GM12878 (cell line): ENCODE data around the gene SYDE2. TPM values are rescaled to one million over a fixed set of nuclear protein-coding genes. Genes with fewer than 3 reads are reported as not detected.

Experiments
- ATAC-seq: fragments of 200-7000 bp; cut with Tn5 transposase; 3 replicates; pipeline ENCODE4 v1.9.1; 2020; ENCODE audit warnings: mild to moderate bottlenecking, moderate library complexity
- BruUV-seq: library from RNA; stranded (reverse); fragments of 400-500 nt; replicated peaks from 2 replicates; lab custom pipeline; 2021; lab: Mats Ljungman, UMichigan
- CTCF ChIA-PET: fragments of 300-600 bp; sonication (Branson Sonifier 250); formaldehyde crosslinking; extraction: SDS; loops from one replicate; lab custom pipeline; 2021; ENCODE audit warnings: inconsistent platforms; lab: Yijun Ruan, JAX
- POLR2A ChIA-PET: fragments of 350-600 bp; formaldehyde crosslinking; extraction: SDS; loops from one replicate; lab custom pipeline; 2021; ENCODE audit warnings: inconsistent platforms; lab: Charles Lee
- RAD21 ChIA-PET: fragments of 300-600 bp; sonication (Branson Sonifier 250); formaldehyde crosslinking; loops from one replicate; lab custom pipeline; 2023; ENCODE audit warnings: antibody characterized with exemption; ENCODE audit not compliant: unreplicated experiment; lab: Charles Lee
- SMC1A ChIA-PET: fragments of 300-600 bp; sonication (Branson Sonifier 250); formaldehyde crosslinking; loops from one replicate; lab custom pipeline; 2023; ENCODE audit not compliant: unreplicated experiment, uncharacterized antibody; lab: Charles Lee
- DNase-seq: peaks from one replicate; pipeline ENCODE4 v3.0.0-alpha.2; 2011; ENCODE audit warnings: low read depth, low spot score
- FAIRE-seq: peaks from 3 replicates; lab custom pipeline; 2011; peaks lifted over from hg19 to GRCh38; lab: Jason Lieb, UNC
- H2AFZ ChIP-seq: 2 replicates; pipeline ENCODE4 v1.6.0; 2011; ENCODE audit warnings: low read depth, low read length, control low read depth; ENCODE audit not compliant: control insufficient read depth
- H3K27ac ChIP-seq: 2 replicates; pipeline ENCODE4 v1.5.1; 2011; ENCODE audit warnings: control low read depth; ENCODE audit not compliant: control insufficient read depth, insufficient read depth
- H3K27me3 ChIP-seq, 2 experiments: replicated peaks in 1 of 2; 2 replicates each; pipeline versions ENCODE4 v1.6.0 to v1.6.1; 2011; ENCODE audit warnings: low read length in 1 of 2; ENCODE audit not compliant: control insufficient read depth in 2 of 2, insufficient read depth in 2 of 2
- H3K36me3 ChIP-seq, 2 experiments: 2 replicates each; pipeline ENCODE4 v1.5.1; 2011; ENCODE audit warnings: low read length in 1 of 2; ENCODE audit not compliant: control insufficient read depth in 2 of 2, insufficient read depth in 2 of 2
- H3K4me1 ChIP-seq: 2 replicates; pipeline ENCODE4 v1.6.1; 2011; ENCODE audit warnings: mild to moderate bottlenecking, low read length, moderate library complexity, mixed read lengths; ENCODE audit not compliant: control insufficient read depth, insufficient read depth
- H3K4me2 ChIP-seq: 2 replicates; pipeline ENCODE4 v1.6.0; 2011; ENCODE audit warnings: control low read depth; ENCODE audit not compliant: control insufficient read depth, insufficient read depth
- H3K4me3 ChIP-seq: fragments of 200-600 bp; sonication (generic); 2 replicates; pipeline ENCODE4 v1.5.1; 2016
- H3K79me2 ChIP-seq: 2 replicates; pipeline ENCODE4 v1.6.0; 2011; ENCODE audit warnings: low read length; ENCODE audit not compliant: control insufficient read depth, insufficient read depth
- H3K9ac ChIP-seq: 2 replicates; pipeline ENCODE4 v1.8.0; 2011; ENCODE audit warnings: low read length, control low read depth, mixed read lengths; ENCODE audit not compliant: control insufficient read depth, insufficient read depth
- H3K9me3 ChIP-seq: replicated peaks from 3 replicates; pipeline ENCODE4 v1.5.1; 2011; ENCODE audit warnings: mild to moderate bottlenecking, low read length; ENCODE audit not compliant: control insufficient read depth, insufficient read depth
- H4K20me1 ChIP-seq: 2 replicates; pipeline ENCODE4 v1.6.0; 2011; ENCODE audit not compliant: control insufficient read depth, insufficient read depth
- ATF7 ChIP-seq: fragments of 450-650 bp; IDR thresholded peaks from 2 replicates; pipeline ENCODE4 v1.6.1; 2016; ENCODE audit warnings: low read depth, mild to moderate bottlenecking
- BCL11A ChIP-seq: IDR thresholded peaks from 2 replicates; pipeline ENCODE4 v1.6.1; 2011; ENCODE audit warnings: low read depth, low read length
- BMI1 ChIP-seq: fragments of 450-650 bp; IDR thresholded peaks from 2 replicates; pipeline ENCODE4 v1.6.1; 2016; ENCODE audit warnings: mild to moderate bottlenecking, moderate library complexity, borderline replicate concordance
- CEBPZ ChIP-seq: fragments of 150-350 bp; IDR thresholded peaks from 2 replicates; pipeline ENCODE4 v1.6.1; 2016; ENCODE audit warnings: low read depth, low read length
- CHD2 ChIP-seq: IDR thresholded peaks from 2 replicates; pipeline ENCODE4 v1.6.1; 2011; ENCODE audit warnings: low read depth, low read length, improper control_type of control experiment, borderline replicate concordance
- ETV6 ChIP-seq, 2 experiments: fragments of 450-650 bp in 1 of 2; IDR thresholded peaks in 1 of 2; conservative IDR thresholded peaks in 1 of 2; 2 replicates each; pipeline ENCODE4 v1.6.1; 2014; ENCODE audit warnings: antibody characterized with exemption in 1 of 2, borderline replicate concordance in 1 of 2, low read depth in 1 of 2, mild to moderate bottlenecking in 1 of 2, moderate library complexity in 1 of 2
- HCFC1 ChIP-seq: fragments of 150-350 bp; IDR thresholded peaks from 2 replicates; pipeline ENCODE4 v1.6.1; 2014; ENCODE audit warnings: low read length
- MYC ChIP-seq: IDR thresholded peaks from 2 replicates; pipeline ENCODE4 v1.6.1; 2011; ENCODE audit warnings: mild to moderate bottlenecking, low read length, moderate library complexity, inconsistent platforms; ENCODE audit not compliant: insufficient read depth, insufficient replicate concordance, insufficient read length, severe bottlenecking
- NRF1 ChIP-seq: conservative IDR thresholded peaks from 2 replicates; pipeline ENCODE4 v1.6.1; 2011; ENCODE audit warnings: mild to moderate bottlenecking, low read depth, low read length, improper control_type of control experiment
- POLR2AphosphoS2 ChIP-seq: IDR thresholded peaks from 2 replicates; pipeline ENCODE4 v1.6.1; 2011; ENCODE audit warnings: low read depth, mild to moderate bottlenecking, low read length, improper control_type of control experiment, moderate library complexity
- SMARCA5 ChIP-seq: fragments of 450-650 bp; IDR thresholded peaks from 2 replicates; pipeline ENCODE4 v1.6.1; 2017; ENCODE audit warnings: mild to moderate bottlenecking
- STAT1 ChIP-seq: fragments of 450-650 bp; conservative IDR thresholded peaks from 2 replicates; pipeline ENCODE4 v1.6.1; 2014; ENCODE audit warnings: antibody characterized with exemption, mild to moderate bottlenecking
- SUZ12 ChIP-seq: fragments of 200-600 bp; sonication (generic); IDR thresholded peaks from one replicate; pipeline ENCODE4 v1.6.1; 2018; ENCODE audit warnings: antibody characterized with exemption, mild to moderate bottlenecking; ENCODE audit not compliant: unreplicated experiment
- WRNIP1 ChIP-seq: IDR thresholded peaks from 2 replicates; pipeline ENCODE4 v1.6.1; 2011; ENCODE audit warnings: low read depth, low read length, improper control_type of control experiment, borderline replicate concordance
- ZBED1 ChIP-seq: IDR thresholded peaks from 2 replicates; pipeline ENCODE4 v1.6.1; 2016; ENCODE audit warnings: borderline replicate concordance
- ZSCAN29 ChIP-seq: fragments of 450-650 bp; IDR thresholded peaks from 2 replicates; pipeline ENCODE4 v1.6.1; 2017; ENCODE audit warnings: mild to moderate bottlenecking, moderate library complexity
- WGBS: methylation state at CpG from one replicate; pipeline ENCODE4 v1.1.6; 2016; ENCODE audit warnings: low lambda C conversion rate; ENCODE audit not compliant: insufficient replicate concordance, insufficient coverage; ENCODE audit errors: missing lambda C conversion rate; 5-methylcytosine and 5-hydroxymethylcytosine counted together
- in situ Hi-C: fragments of 300-500 bp; cut with MboI; formaldehyde crosslinking; loops from 9 replicates; pipeline ENCODE4 v1.14.3; 2018; ENCODE audit warnings: mixed read lengths
- intact Hi-C: fragments of 100-400 bp; cut with micrococcal nuclease; formaldehyde crosslinking; loops from one replicate; pipeline ENCODE4 v1.14.2; 2022; ENCODE audit not compliant: unreplicated experiment
- polyA plus RNA-seq, 11 experiments: library from polyadenylated mRNA; depleted of rRNA in 4 of 11; unstranded in 6 of 11; stranded (reverse) in 5 of 11; fragments of >200 nt; fragmentation: Nextera tagmentation in 4 of 11; fragmentation: Illumina TruSeq in 1 of 11; extraction: Ambion mirVana in 4 of 11; extraction: Trizol in 1 of 11; gene quantifications; 1 replicate in 1 of 11; 2 replicates in 10 of 11; pipeline versions ENCODE4 v1.2.1 to v1.2.3, GENCODE V29; 2011 to 2016; ENCODE audit warnings: inconsistent platforms in 2 of 11, missing spikeins in 2 of 11, low read depth in 1 of 11
- total RNA-seq, 4 experiments: library from RNA; depleted of rRNA in 3 of 4; stranded (reverse); fragments of >200 nt in 3 of 4; fragmentation: Illumina TruSeq in 1 of 4; extraction: Trizol in 1 of 4; gene quantifications; 2 replicates each; pipeline versions ENCODE4 v1.2.1 to v1.2.3, GENCODE V29; 2013 to 2021
- TF ChIP-seq, protein P1 (sequence below), 3 experiments: IDR thresholded peaks in 2 of 3; conservative IDR thresholded peaks in 1 of 3; 2 replicates each; pipeline ENCODE4 v1.5.1; 2011; ENCODE audit warnings: low read depth in 3 of 3, low read length in 3 of 3, mild to moderate bottlenecking in 3 of 3, control low read depth in 2 of 3, moderate library complexity in 2 of 3, inconsistent platforms in 1 of 3, mixed read lengths in 1 of 3; ENCODE audit not compliant: control insufficient read depth in 2 of 3, insufficient read depth in 1 of 3; ENCODE audit errors: extremely low read depth in 1 of 3

SYDE2 gene
- total and polyA plus RNA-seq, 10 of the 15 experiments (the other 5 are each of a cell fraction or from before 2014, with no cell fraction given) = 0.37 to 4.1 (median 1.8) TPM; not detected in 1

GRCh38 chr1:85188530-85188929 lies 12.3 kb downstream of the SYDE2 start:
- under 1% methylated on average over 5 of the region's 5 CpGs for WGBS
- FAIRE-seq = no peak
- CTCF ChIA-PET = no interaction called here

More at GRCh38 chr1:85188530-85188929, 12.3 kb downstream of the SYDE2 start:
- no peak overlapping the region for H3K4me3 ChIP-seq
- no peaks in the 10 kb centered on the region for H3K36me3 ChIP-seq
- intact Hi-C loops (no loop called here), in situ Hi-C loops (no loop called here)
- ChIA-PET SMC1A (no interaction called here), POLR2A (no interaction called here), RAD21 (no interaction called here)
- no peaks in the 10 kb centered on the region; the same call in 1 of the 2 replicates for H3K4me1 ChIP-seq
- DNase-seq (no peak), ATAC-seq (no peak)
- BruUV-seq = no TSS peak
- no peak overlapping the region for H3K9ac ChIP-seq
- no peak for TF ChIP-seq ZSCAN29
- no peak for TF ChIP-seq STAT1
- no peak for TF ChIP-seq MYC
- no peak for TF ChIP-seq CHD2
- TF ChIP-seq CEBPZ = no peak
- no peak for TF ChIP-seq BMI1
- TF ChIP-seq POLR2AphosphoS2 = no peak
- TF ChIP-seq HCFC1 = no peak
- no peak for TF ChIP-seq BCL11A
- TF ChIP-seq NRF1 = no peak
- no peak for TF ChIP-seq ETV6 (conservative IDR thresholded peaks at IDR 0.05 in 1 of 2, IDR thresholded peaks at IDR 0.05 in 1 of 2; ENCODE audit: borderline replicate concordance in 1 of 2, low read depth in 1 of 2)
- no peak for TF ChIP-seq ZBED1
- TF ChIP-seq, protein P1, sequence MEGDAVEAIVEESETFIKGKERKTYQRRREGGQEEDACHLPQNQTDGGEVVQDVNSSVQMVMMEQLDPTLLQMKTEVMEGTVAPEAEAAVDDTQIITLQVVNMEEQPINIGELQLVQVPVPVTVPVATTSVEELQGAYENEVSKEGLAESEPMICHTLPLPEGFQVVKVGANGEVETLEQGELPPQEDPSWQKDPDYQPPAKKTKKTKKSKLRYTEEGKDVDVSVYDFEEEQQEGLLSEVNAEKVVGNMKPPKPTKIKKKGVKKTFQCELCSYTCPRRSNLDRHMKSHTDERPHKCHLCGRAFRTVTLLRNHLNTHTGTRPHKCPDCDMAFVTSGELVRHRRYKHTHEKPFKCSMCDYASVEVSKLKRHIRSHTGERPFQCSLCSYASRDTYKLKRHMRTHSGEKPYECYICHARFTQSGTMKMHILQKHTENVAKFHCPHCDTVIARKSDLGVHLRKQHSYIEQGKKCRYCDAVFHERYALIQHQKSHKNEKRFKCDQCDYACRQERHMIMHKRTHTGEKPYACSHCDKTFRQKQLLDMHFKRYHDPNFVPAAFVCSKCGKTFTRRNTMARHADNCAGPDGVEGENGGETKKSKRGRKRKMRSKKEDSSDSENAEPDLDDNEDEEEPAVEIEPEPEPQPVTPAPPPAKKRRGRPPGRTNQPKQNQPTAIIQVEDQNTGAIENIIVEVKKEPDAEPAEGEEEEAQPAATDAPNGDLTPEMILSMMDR (IDR thresholded peaks at IDR 0.05 in 2 of 3, conservative IDR thresholded peaks at IDR 0.05 in 1 of 3; ENCODE audit: control insufficient read depth in 2 of 3, extremely low read depth in 1 of 3, insufficient read depth in 1 of 3, low read depth in 3 of 3, low read length in 3 of 3) = no peak
- TF ChIP-seq SMARCA5 = no peak
- no peak for TF ChIP-seq ATF7
- no peak for TF ChIP-seq SUZ12
- no peak for TF ChIP-seq WRNIP1
- H3K27me3 ChIP-seq = no peaks in the 10 kb centered on the region
- H3K9me3 ChIP-seq = no peaks in the 10 kb centered on the region
- H3K4me2 ChIP-seq = no peak overlapping the region
- H4K20me1 ChIP-seq = no peaks in the 10 kb centered on the region
- H3K27ac ChIP-seq = no peak overlapping the region
- H3K79me2 ChIP-seq = no peaks in the 10 kb centered on the region
- no peak overlapping the region for H2AFZ ChIP-seq
